IMR-90 (cell line): ENCODE measurements around the gene MRC2. TPM values are rescaled to one million over a fixed set of nuclear protein-coding genes. Genes with fewer than 3 reads are reported as not detected.

ENCODE experiments used
- ATAC-seq: fragments of 200-7000 bp; cut with Tn5 transposase; 2 replicates; pipeline ENCODE4 v1.9.1; 2020; ENCODE audit warnings: low read depth, mild to moderate bottlenecking, moderate library complexity
- BruUV-seq: library from RNA; stranded (reverse); fragments of 400-500 nt; replicated peaks from 2 replicates; lab custom pipeline; 2021; lab: Mats Ljungman, UMichigan
- CTCF ChIA-PET: fragments of 300-600 bp; formaldehyde crosslinking; extraction: SDS; loops from one replicate; lab custom pipeline; 2021; ENCODE audit warnings: antibody characterized with exemption; lab: Yijun Ruan, JAX
- POLR2A ChIA-PET: fragments of 300-600 bp; sonication (Branson Sonifier 250); formaldehyde crosslinking; loops from one replicate; lab custom pipeline; 2022; ENCODE audit warnings: antibody characterized with exemption; ENCODE audit not compliant: unreplicated experiment; lab: Charles Lee
- DNase-seq: peaks from one replicate; pipeline ENCODE4 v3.0.0; 2013
- H2AFZ ChIP-seq: replicated peaks from 2 replicates; pipeline ENCODE3; 2013; ENCODE audit warnings: low read length, mild to moderate bottlenecking; ENCODE audit not compliant: poor library complexity
- H2AK5ac ChIP-seq: 2 replicates; pipeline ENCODE4 v1.6.1; 2013; ENCODE audit warnings: low read depth, low read length, inconsistent platforms
- H2AK9ac ChIP-seq: replicated peaks from 2 replicates; pipeline ENCODE3; 2013; ENCODE audit warnings: mild to moderate bottlenecking, low read depth, low read length, moderate library complexity; ENCODE audit not compliant: poor library complexity
- H2BK120ac ChIP-seq: 2 replicates; pipeline ENCODE4 v1.6.1; 2013; ENCODE audit warnings: low read depth, low read length, inconsistent platforms
- H2BK15ac ChIP-seq: 3 replicates; pipeline ENCODE4 v1.6.1; 2013; ENCODE audit warnings: low read depth, low read length, inconsistent platforms
- H2BK20ac ChIP-seq: 2 replicates; pipeline ENCODE4 v1.6.1; 2013; ENCODE audit warnings: low read depth, mild to moderate bottlenecking, inconsistent platforms, low read length, moderate library complexity
- H2BK5ac ChIP-seq: 2 replicates; pipeline ENCODE4 v1.6.1; 2013; ENCODE audit warnings: mild to moderate bottlenecking, low read depth, low read length, inconsistent platforms; ENCODE audit not compliant: poor library complexity, severe bottlenecking
- H3K14ac ChIP-seq: replicated peaks from 2 replicates; pipeline ENCODE4 v1.6.1; 2013; ENCODE audit warnings: low read depth, low read length, inconsistent platforms
- H3K18ac ChIP-seq: 2 replicates; pipeline ENCODE4 v1.6.1; 2013; ENCODE audit warnings: low read depth, low read length, control low read depth
- H3K23ac ChIP-seq: 2 replicates; pipeline ENCODE4 v1.6.1; 2013; ENCODE audit warnings: low read depth, low read length, inconsistent platforms
- H3K27ac ChIP-seq: 2 replicates; pipeline ENCODE4 v1.5.1; 2013; ENCODE audit warnings: mild to moderate bottlenecking, control low read depth, low read length; ENCODE audit not compliant: insufficient read depth
- H3K27me3 ChIP-seq: 2 replicates; pipeline ENCODE4 v1.6.1; 2013; ENCODE audit warnings: low read length; ENCODE audit not compliant: control insufficient read depth, insufficient read depth
- H3K36me3 ChIP-seq: 2 replicates; pipeline ENCODE4 v1.6.1; 2013; ENCODE audit warnings: low read length, mixed read lengths; ENCODE audit not compliant: control insufficient read depth, insufficient read depth
- H3K4ac ChIP-seq: 2 replicates; pipeline ENCODE4 v1.6.1; 2013; ENCODE audit warnings: low read depth, low read length, inconsistent platforms
- H3K4me1 ChIP-seq: 2 replicates; pipeline ENCODE4 v1.6.1; 2013; ENCODE audit warnings: low read length, mixed read lengths; ENCODE audit not compliant: control insufficient read depth, insufficient read depth
- H3K4me2 ChIP-seq: 2 replicates; pipeline ENCODE4 v1.6.1; 2013; ENCODE audit warnings: low read depth, mild to moderate bottlenecking, control low read depth, low read length, moderate library complexity
- H3K4me3 ChIP-seq: 2 replicates; pipeline ENCODE4 v1.5.1; 2013; ENCODE audit warnings: low read depth, mild to moderate bottlenecking, control low read depth, low read length, moderate library complexity; ENCODE audit not compliant: insufficient read depth
- H3K56ac ChIP-seq: 2 replicates; pipeline ENCODE4 v1.6.1; 2013; ENCODE audit warnings: low read length, inconsistent platforms; ENCODE audit not compliant: insufficient read depth; ENCODE audit errors: extremely low read depth
- H3K79me1 ChIP-seq, 2 experiments: 2 replicates each; pipeline ENCODE4 v1.6.1; 2013; ENCODE audit warnings: low read length in 2 of 2, inconsistent platforms in 1 of 2, low read depth in 1 of 2
- H3K9ac ChIP-seq: 2 replicates; pipeline ENCODE4 v1.6.1; 2013; ENCODE audit warnings: low read depth, low read length, control low read depth
- H3K9me1 ChIP-seq: 2 replicates; pipeline ENCODE4 v1.6.1; 2013; ENCODE audit warnings: low read length, inconsistent platforms; ENCODE audit not compliant: insufficient read depth
- H3K9me3 ChIP-seq: 2 replicates; pipeline ENCODE4 v1.6.1; 2013; ENCODE audit warnings: low read length; ENCODE audit not compliant: control insufficient read depth, insufficient read depth
- H4K20me1 ChIP-seq: 2 replicates; pipeline ENCODE4 v1.6.1; 2013; ENCODE audit warnings: low read length, inconsistent platforms; ENCODE audit not compliant: insufficient read depth
- H4K5ac ChIP-seq: 2 replicates; pipeline ENCODE4 v1.6.1; 2013; ENCODE audit warnings: mild to moderate bottlenecking, low read depth, low read length, control low read depth
- H4K8ac ChIP-seq, 2 experiments: 2 replicates each; pipeline ENCODE4 v1.6.1; 2013; ENCODE audit warnings: low read depth in 2 of 2, low read length in 2 of 2, control low read depth in 1 of 2, inconsistent platforms in 1 of 2
- H4K91ac ChIP-seq: 2 replicates; pipeline ENCODE4 v1.6.1; 2013; ENCODE audit warnings: low read depth, low read length, inconsistent platforms; ENCODE audit not compliant: insufficient read depth
- BHLHE40 ChIP-seq: fragments of 150-350 bp; IDR thresholded peaks from 2 replicates; pipeline ENCODE4 v1.6.1; 2016; ENCODE audit warnings: mild to moderate bottlenecking, low read depth, low read length
- CEBPB ChIP-seq: IDR thresholded peaks from 2 replicates; pipeline ENCODE4 v1.6.1; 2012; ENCODE audit warnings: low read depth, low read length, improper control_type of control experiment
- CHD1 ChIP-seq: IDR thresholded peaks from 2 replicates; pipeline ENCODE4 v1.6.1; 2012; ENCODE audit warnings: low read depth, low read length, improper control_type of control experiment
- FOS ChIP-seq: fragments of 150-350 bp; IDR thresholded peaks from 2 replicates; pipeline ENCODE4 v1.6.1; 2016; ENCODE audit warnings: low read depth, low read length
- MAFK ChIP-seq: IDR thresholded peaks from 2 replicates; pipeline ENCODE4 v1.6.1; 2012; ENCODE audit warnings: low read depth, low read length, improper control_type of control experiment
- MAZ ChIP-seq: IDR thresholded peaks from 2 replicates; pipeline ENCODE4 v1.6.1; 2012; ENCODE audit warnings: low read depth, mild to moderate bottlenecking, low read length, improper control_type of control experiment, moderate library complexity, borderline replicate concordance
- MXI1 ChIP-seq: IDR thresholded peaks from 2 replicates; pipeline ENCODE4 v1.6.1; 2012; ENCODE audit warnings: low read depth, mild to moderate bottlenecking, low read length, moderate library complexity, borderline replicate concordance
- NFE2L2 ChIP-seq: fragments of 150-350 bp; IDR thresholded peaks from 2 replicates; pipeline ENCODE4 v1.6.1; 2016; ENCODE audit warnings: low read depth, mild to moderate bottlenecking, low read length
- POLR2A ChIP-seq: IDR thresholded peaks from 2 replicates; pipeline ENCODE4 v1.6.1; 2012; ENCODE audit warnings: mild to moderate bottlenecking, low read depth, low read length
- RAD21 ChIP-seq: IDR thresholded peaks from 2 replicates; pipeline ENCODE4 v1.6.1; 2012; ENCODE audit warnings: low read length, improper control_type of control experiment
- RCOR1 ChIP-seq: IDR thresholded peaks from 2 replicates; pipeline ENCODE4 v1.6.1; 2012; ENCODE audit warnings: mild to moderate bottlenecking, low read length, improper control_type of control experiment; ENCODE audit not compliant: insufficient replicate concordance
- RFX5 ChIP-seq: IDR thresholded peaks from 2 replicates; pipeline ENCODE4 v1.8.0; 2012; ENCODE audit warnings: low read depth, mild to moderate bottlenecking, low read length, moderate library complexity
- SMC3 ChIP-seq: fragments of 150-350 bp; IDR thresholded peaks from 2 replicates; pipeline ENCODE4 v1.6.1; 2016; ENCODE audit warnings: low read depth, mild to moderate bottlenecking, antibody characterized with exemption, low read length, moderate library complexity
- WGBS, 2 experiments: methylation state at CpG; one replicate each; pipeline versions ENCODE4 v1.1.5 to v1.1.7; 2013; ENCODE audit warnings: missing lambda C conversion rate in 2 of 2; ENCODE audit not compliant: insufficient read length in 1 of 2; ENCODE audit errors: extremely low coverage in 2 of 2; 5-methylcytosine and 5-hydroxymethylcytosine counted together
- dilution Hi-C: fragments of 300-500 bp; cut with HindIII; formaldehyde crosslinking; loops from one replicate; pipeline ENCODE4 v1.14.3; 2018; ENCODE audit warnings: low sequenced_read_pairs; ENCODE audit not compliant: unreplicated experiment
- in situ Hi-C: fragments of 300-500 bp; cut with MboI; formaldehyde crosslinking; loops from 3 replicates; pipeline ENCODE4 v1.14.3; 2019; ENCODE audit warnings: low sequenced_read_pairs, inconsistent platforms, mixed read lengths
- intact Hi-C: fragments of 100-400 bp; cut with micrococcal nuclease; formaldehyde crosslinking; loops from 2 replicates; pipeline ENCODE4 v1.10.0; 2022
- polyA plus RNA-seq, 3 experiments: library from polyadenylated mRNA; depleted of rRNA; stranded (reverse); fragments of >200 nt; gene quantifications; 2 replicates each; pipeline ENCODE4 v1.2.3, GENCODE V29; 2012; ENCODE audit warnings: low replicate concordance in 1 of 3
- total RNA-seq: library from RNA; depleted of rRNA; stranded (reverse); fragments of >200 nt; gene quantifications from 2 replicates; pipeline ENCODE4 v1.2.3, GENCODE V29; 2012
- TF ChIP-seq, protein P1 (sequence below): fragments of 150-350 bp; IDR thresholded peaks from 2 replicates; pipeline ENCODE4 v1.6.1; 2017; ENCODE audit warnings: mild to moderate bottlenecking, antibody characterized with exemption, low read length, low read depth
- TF ChIP-seq, protein P2 (sequence below): conservative IDR thresholded peaks from 2 replicates; pipeline ENCODE4 v1.5.1; 2012; ENCODE audit warnings: mild to moderate bottlenecking, low read depth, low read length, improper control_type of control experiment
- TF ChIP-seq, protein P3 (sequence below): fragments of 150-350 bp; IDR thresholded peaks from 2 replicates; pipeline ENCODE4 v1.6.1; 2016; ENCODE audit warnings: low read depth, mild to moderate bottlenecking, low read length, moderate library complexity, borderline replicate concordance

Gene MRC2
- total and polyA plus RNA-seq, 2 of the 4 experiments (the other 2 are of a cell fraction): 39.3 to 137 TPM

DNA sequence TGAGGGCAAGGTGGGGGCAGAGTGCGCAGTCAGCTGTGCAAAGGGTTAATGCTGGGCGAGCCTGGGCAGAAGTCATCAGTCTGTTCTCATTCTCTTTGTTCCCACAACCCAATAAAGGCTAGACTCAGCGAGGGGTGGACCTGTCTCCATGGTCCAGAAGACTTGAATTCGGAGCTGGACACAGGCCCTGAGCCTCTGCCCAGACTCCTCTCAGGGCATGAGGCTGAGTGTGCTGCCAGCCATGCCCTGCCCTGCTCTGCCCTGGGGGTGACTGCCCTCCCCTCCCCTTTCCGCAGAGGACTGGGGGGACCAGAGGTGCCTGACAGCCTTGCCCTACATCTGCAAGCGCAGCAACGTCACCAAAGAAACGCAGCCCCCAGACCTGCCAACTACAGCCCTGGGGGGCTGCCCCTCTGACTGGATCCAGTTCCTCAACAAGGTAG is 54.5 kb downstream of the MRC2 start:
- H3K14ac ChIP-seq: no peak overlapping the region
- WGBS, 2 experiments: 100% methylated on average over 2 of the region's 8 CpGs; no CpG with 5 or more reads in 1 of the 2 experiments
- ChIA-PET POLR2A (no interaction called here), CTCF (no interaction called here)
- no peak overlapping the region for H2AFZ ChIP-seq
- dilution Hi-C loops (no loop called here), intact Hi-C loops (no loop called here), in situ Hi-C loops (no loop called here)
- H3K36me3 ChIP-seq: peaks cover 66% of the 10 kb centered on the region
- H2BK15ac ChIP-seq: no peak overlapping the region
- no peak overlapping the region for H2BK120ac ChIP-seq
- no peak overlapping the region for H4K8ac ChIP-seq
- no peak overlapping the region for H2AK9ac ChIP-seq
- no peak overlapping the region for H3K23ac ChIP-seq
- no peak overlapping the region for H2AK5ac ChIP-seq
- H4K91ac ChIP-seq: no peak overlapping the region
- H4K20me1 ChIP-seq: no peaks in the 10 kb centered on the region
- H2BK20ac ChIP-seq: no peak overlapping the region
- no peaks in the 10 kb centered on the region for H3K4me1 ChIP-seq
- H3K4ac ChIP-seq: no peak overlapping the region
- DNase-seq (no peak), ATAC-seq (no peak)
- H3K9me1 ChIP-seq: no peaks in the 10 kb centered on the region
- H3K18ac ChIP-seq: no peak overlapping the region
- H4K5ac ChIP-seq: no peak overlapping the region
- H3K79me1 ChIP-seq: peaks cover 0 to 4% of the 10 kb centered on the region in 2 experiments; a peak in 1 of 4 replicates
- no peaks in the 10 kb centered on the region for H3K9me3 ChIP-seq
- no TSS peak for BruUV-seq
- H3K9ac ChIP-seq: no peak overlapping the region
- H3K4me3 ChIP-seq: no peak overlapping the region
- H2BK5ac ChIP-seq: no peak overlapping the region
- H3K27me3 ChIP-seq: no peaks in the 10 kb centered on the region
- no peak overlapping the region for H3K4me2 ChIP-seq
- TF ChIP-seq POLR2A: no peak
- no peak for TF ChIP-seq SMC3
- no peak for TF ChIP-seq NFE2L2
- TF ChIP-seq, protein P1, sequence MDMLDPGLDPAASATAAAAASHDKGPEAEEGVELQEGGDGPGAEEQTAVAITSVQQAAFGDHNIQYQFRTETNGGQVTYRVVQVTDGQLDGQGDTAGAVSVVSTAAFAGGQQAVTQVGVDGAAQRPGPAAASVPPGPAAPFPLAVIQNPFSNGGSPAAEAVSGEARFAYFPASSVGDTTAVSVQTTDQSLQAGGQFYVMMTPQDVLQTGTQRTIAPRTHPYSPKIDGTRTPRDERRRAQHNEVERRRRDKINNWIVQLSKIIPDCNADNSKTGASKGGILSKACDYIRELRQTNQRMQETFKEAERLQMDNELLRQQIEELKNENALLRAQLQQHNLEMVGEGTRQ: no peak
- no peak for TF ChIP-seq CHD1
- no peak for TF ChIP-seq MXI1
- TF ChIP-seq FOS: no peak
- TF ChIP-seq MAFK: no peak
- no peak for TF ChIP-seq BHLHE40
- TF ChIP-seq RFX5: no peak
- TF ChIP-seq, protein P2, sequence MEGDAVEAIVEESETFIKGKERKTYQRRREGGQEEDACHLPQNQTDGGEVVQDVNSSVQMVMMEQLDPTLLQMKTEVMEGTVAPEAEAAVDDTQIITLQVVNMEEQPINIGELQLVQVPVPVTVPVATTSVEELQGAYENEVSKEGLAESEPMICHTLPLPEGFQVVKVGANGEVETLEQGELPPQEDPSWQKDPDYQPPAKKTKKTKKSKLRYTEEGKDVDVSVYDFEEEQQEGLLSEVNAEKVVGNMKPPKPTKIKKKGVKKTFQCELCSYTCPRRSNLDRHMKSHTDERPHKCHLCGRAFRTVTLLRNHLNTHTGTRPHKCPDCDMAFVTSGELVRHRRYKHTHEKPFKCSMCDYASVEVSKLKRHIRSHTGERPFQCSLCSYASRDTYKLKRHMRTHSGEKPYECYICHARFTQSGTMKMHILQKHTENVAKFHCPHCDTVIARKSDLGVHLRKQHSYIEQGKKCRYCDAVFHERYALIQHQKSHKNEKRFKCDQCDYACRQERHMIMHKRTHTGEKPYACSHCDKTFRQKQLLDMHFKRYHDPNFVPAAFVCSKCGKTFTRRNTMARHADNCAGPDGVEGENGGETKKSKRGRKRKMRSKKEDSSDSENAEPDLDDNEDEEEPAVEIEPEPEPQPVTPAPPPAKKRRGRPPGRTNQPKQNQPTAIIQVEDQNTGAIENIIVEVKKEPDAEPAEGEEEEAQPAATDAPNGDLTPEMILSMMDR: no peak
- TF ChIP-seq RCOR1: no peak
- no peak for TF ChIP-seq MAZ
- TF ChIP-seq, protein P3, sequence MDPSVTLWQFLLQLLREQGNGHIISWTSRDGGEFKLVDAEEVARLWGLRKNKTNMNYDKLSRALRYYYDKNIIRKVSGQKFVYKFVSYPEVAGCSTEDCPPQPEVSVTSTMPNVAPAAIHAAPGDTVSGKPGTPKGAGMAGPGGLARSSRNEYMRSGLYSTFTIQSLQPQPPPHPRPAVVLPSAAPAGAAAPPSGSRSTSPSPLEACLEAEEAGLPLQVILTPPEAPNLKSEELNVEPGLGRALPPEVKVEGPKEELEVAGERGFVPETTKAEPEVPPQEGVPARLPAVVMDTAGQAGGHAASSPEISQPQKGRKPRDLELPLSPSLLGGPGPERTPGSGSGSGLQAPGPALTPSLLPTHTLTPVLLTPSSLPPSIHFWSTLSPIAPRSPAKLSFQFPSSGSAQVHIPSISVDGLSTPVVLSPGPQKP: no peak
- TF ChIP-seq CEBPB: no peak
- TF ChIP-seq RAD21: no peak
- H3K56ac ChIP-seq: no peak overlapping the region
- no peak overlapping the region for H3K27ac ChIP-seq
